Panc1 (cell line): ENCODE results near the gene JADE2. TPM values are rescaled to one million over a fixed set of nuclear protein-coding genes. Genes with fewer than 3 reads are reported as not detected.
A peak's percentile ranks its signal among the peaks of the same experiment; 100 is the strongest.

Experiments
- ATAC-seq: fragments of 200-7000 bp; cut with Tn5 transposase; 2 replicates; pipeline ENCODE4 v1.9.1; 2020; ENCODE audit warnings: mild to moderate bottlenecking, moderate library complexity
- BruUV-seq: library from RNA; stranded (reverse); fragments of 400-500 nt; replicated peaks from 2 replicates; lab custom pipeline; 2021; lab: Mats Ljungman, UMichigan
- CTCF ChIA-PET: fragments of 300-600 bp; sonication (Branson Sonifier 250); formaldehyde crosslinking; loops from one replicate; lab custom pipeline; 2022; ENCODE audit warnings: antibody characterized with exemption; lab: Charles Lee
- POLR2A ChIA-PET: fragments of 300-600 bp; sonication (Branson Sonifier 250); formaldehyde crosslinking; loops from one replicate; lab custom pipeline; 2022; ENCODE audit warnings: antibody characterized with exemption; lab: Charles Lee
- DNase-seq: peaks from one replicate; pipeline ENCODE4 v3.0.0-alpha.2; 2010; ENCODE audit warnings: low read depth, low spot score
- H3K27ac ChIP-seq: 2 replicates; pipeline ENCODE4 v1.5.1; 2011; ENCODE audit warnings: mild to moderate bottlenecking, low read length, inconsistent platforms
- H3K27me3 ChIP-seq: fragments of 200-500 bp; sonication (Bioruptor generic); 2 replicates; pipeline ENCODE4 v1.6.0; 2014; ENCODE audit warnings: low read length, inconsistent platforms; ENCODE audit not compliant: control insufficient read depth, insufficient read depth
- H3K36me3 ChIP-seq: fragments of 200-500 bp; sonication (Bioruptor generic); 2 replicates; pipeline ENCODE4 v1.5.1; 2014; ENCODE audit warnings: inconsistent platforms, mild to moderate bottlenecking, low read length, moderate library complexity; ENCODE audit not compliant: control insufficient read depth, insufficient read depth
- H3K4me1 ChIP-seq: 2 replicates; pipeline ENCODE4 v1.5.1; 2011; ENCODE audit warnings: inconsistent platforms, mild to moderate bottlenecking, low read length, moderate library complexity; ENCODE audit not compliant: control insufficient read depth, insufficient read depth
- H3K4me3 ChIP-seq, 2 experiments: 2 replicates each; pipeline ENCODE4 v1.5.1; 2011 to 2012; ENCODE audit warnings: low read depth in 2 of 2, low read length in 2 of 2, mild to moderate bottlenecking in 2 of 2, inconsistent platforms in 1 of 2, moderate library complexity in 1 of 2
- H3K9me3 ChIP-seq: fragments of 200-500 bp; sonication (Bioruptor generic); 2 replicates; pipeline ENCODE4 v1.5.1; 2014; ENCODE audit warnings: low read depth, mild to moderate bottlenecking, inconsistent platforms, low read length, moderate library complexity; ENCODE audit not compliant: control insufficient read depth, insufficient read depth
- POLR2AphosphoS5 ChIP-seq: IDR thresholded peaks from 2 replicates; pipeline ENCODE4 v1.6.1; 2012; ENCODE audit warnings: mild to moderate bottlenecking, low read depth, low read length, moderate library complexity
- SIN3A ChIP-seq: IDR thresholded peaks from 2 replicates; pipeline ENCODE4 v1.6.1; 2012; ENCODE audit warnings: low read depth, mild to moderate bottlenecking, low read length, moderate library complexity, borderline replicate concordance; ENCODE audit not compliant: insufficient read depth
- TCF7L2 ChIP-seq: IDR thresholded peaks from 2 replicates; pipeline ENCODE4 v1.6.1; 2011; ENCODE audit warnings: mild to moderate bottlenecking, low read depth, low read length, inconsistent platforms
- in situ Hi-C: cut with HindIII; loops from 2 replicates; pipeline ENCODE4 v1.10.0; 2016; ENCODE audit warnings: low sequenced_read_pairs, low pct_unique_long_range_greater_than_20kb
- intact Hi-C: fragments of 100-400 bp; cut with micrococcal nuclease; formaldehyde crosslinking; loops from one replicate; pipeline ENCODE4 v1.10.0; 2022; ENCODE audit not compliant: unreplicated experiment
- total RNA-seq: library from RNA; stranded (reverse); gene quantifications from one replicate; pipeline ENCODE4 v1.2.1, GENCODE V29; 2021; ENCODE audit not compliant: unreplicated experiment
- TF ChIP-seq, protein P1 (sequence below), 2 experiments: IDR thresholded peaks; 2 replicates each; pipeline ENCODE4 v1.6.1; 2011 to 2012; ENCODE audit warnings: low read depth in 2 of 2, control low read depth in 1 of 2, low read length in 1 of 2, mild to moderate bottlenecking in 1 of 2, moderate library complexity in 1 of 2; ENCODE audit not compliant: insufficient read depth in 1 of 2

The JADE2 gene
- total RNA-seq, 1 experiment from 2014 or later: 80.0 TPM

DNA sequence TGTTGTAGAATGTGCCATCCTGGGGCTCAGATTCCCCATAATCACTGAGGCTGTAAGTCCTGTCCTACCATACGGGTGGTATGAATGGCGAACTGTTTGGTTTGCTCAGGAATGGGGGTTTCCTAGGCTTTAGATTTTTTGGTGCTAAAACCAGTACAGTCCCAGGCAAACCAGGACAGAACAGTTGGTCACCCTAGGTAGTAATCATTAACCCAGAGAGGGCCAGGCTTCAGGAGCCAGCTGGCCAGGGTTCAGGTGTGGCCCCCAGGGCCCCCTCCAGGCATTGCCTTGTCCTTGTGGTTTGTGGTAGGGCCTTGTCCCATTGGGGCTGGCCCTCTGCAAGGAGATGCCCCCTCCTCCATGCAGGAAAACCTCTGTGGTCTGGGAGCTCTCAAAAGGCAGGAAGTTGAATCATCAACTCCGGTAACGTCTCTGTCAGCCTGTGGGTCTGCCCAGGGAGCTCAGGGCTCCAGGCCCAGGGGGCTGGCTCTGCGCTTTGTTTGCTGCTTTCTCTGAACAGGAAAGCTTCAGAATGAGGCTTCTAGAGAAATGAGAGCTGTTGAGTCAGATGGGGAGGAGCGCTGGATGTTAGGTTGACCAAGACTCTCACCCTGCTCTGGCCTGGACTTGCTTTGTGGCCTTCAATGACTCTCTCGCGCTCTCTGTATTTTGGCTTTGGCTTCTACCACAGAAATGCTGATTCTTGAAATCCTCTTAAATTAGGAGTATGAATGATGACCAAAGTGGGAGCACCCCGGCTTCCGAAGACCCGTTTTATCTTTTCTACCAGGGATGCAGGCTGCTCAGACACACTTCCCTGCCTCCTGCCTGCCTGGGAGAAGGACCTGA, 22.2 kb upstream of the JADE2 start:
- H3K27me3 ChIP-seq: no peaks in the 10 kb centered on the region
- no TSS peak for BruUV-seq
- in situ Hi-C loops (no loop called here), intact Hi-C loops (no loop called here)
- H3K4me3 ChIP-seq: no peak overlapping the region
- H3K9me3 ChIP-seq: no peaks in the 10 kb centered on the region
- DNase-seq: no peak
- H3K27ac ChIP-seq: peak overlapping the region; percentile 97
- ATAC-seq: peak; percentile 73
- POLR2A ChIA-PET: interaction anchor here (0.5 kb wide), 1 partner anchor 224 kb away, joined by 4 read pairs; no protein-coding TSS in a partner anchor
- H3K36me3 ChIP-seq: no peaks in the 10 kb centered on the region
- peaks cover 53% of the 10 kb centered on the region for H3K4me1 ChIP-seq
- CTCF ChIA-PET: interaction anchor here (1.0 kb wide), 1 partner anchor 24 kb away, joined by 4 read pairs; no protein-coding TSS in a partner anchor
- TF ChIP-seq POLR2AphosphoS5: peak; percentile 61
- TF ChIP-seq TCF7L2: no peak

DNA sequence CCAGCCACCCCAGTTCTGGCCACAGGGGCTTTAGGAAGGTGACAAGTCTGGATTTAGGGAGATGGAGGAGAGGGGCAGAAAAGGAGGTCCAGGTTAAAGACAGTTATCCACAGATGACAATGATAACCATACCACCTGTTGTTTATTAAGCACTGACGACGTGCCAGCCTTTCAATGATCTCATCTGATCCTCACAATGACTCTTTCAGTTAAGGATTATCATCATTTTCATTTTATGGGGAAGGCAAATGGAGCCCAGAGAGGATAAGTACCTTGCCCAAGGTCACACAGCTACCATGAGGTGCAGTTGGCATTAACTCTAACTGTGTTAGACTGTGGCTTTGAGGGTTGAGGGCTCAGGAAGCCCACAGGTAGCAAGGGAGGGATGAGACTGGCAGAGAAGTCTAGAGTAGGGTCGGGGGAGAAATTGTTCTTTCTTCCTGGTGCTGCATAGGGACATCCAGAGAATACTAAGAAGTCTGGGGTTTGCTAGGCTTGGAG, 21.5 kb upstream of the JADE2 start:
- H3K4me1 ChIP-seq: peaks cover 58% of the 10 kb centered on the region

DNA sequence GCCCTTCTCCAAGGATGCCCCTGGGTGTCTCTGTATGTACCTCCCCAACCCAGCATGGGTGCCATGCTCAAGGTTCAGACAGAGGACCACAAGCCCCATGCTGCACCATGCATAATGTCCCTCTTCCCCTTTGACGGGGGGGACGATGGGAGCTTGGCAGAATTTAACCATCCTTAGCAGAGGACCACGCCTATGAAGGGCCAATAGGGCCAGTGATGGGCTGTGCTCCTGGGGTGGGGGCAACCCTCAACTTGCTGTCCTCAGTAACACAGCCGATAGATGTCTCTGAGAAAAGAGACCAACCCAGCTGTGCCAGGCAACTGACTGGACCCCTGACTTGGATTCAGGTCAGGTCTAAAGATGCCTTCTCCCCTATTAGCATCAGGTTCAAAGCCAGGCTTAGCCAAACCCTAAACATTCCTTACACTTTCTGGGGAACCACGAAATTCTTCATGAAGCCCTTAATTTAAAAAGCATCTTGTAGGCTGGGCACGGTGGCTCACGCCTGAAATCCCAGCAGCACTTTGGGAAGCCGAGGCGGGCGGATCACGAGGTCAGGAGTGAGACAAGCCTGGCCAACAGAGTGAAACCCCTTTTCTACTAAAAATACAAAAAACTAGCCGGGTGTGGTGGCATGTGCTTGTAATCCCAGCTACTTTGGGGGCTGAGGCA, 20.7 kb upstream of the JADE2 start:
- Histone ChIP-seq H3K4me3 (no peak overlapping the region), H3K9me3 (no peaks in the 10 kb centered on the region), H3K27ac (peak overlapping the region; percentile 97), H3K27me3 (no peaks in the 10 kb centered on the region), H3K36me3 (no peaks in the 10 kb centered on the region), H3K4me1 (peaks cover 66% of the 10 kb centered on the region)
- ATAC-seq (no peak), DNase-seq (no peak)
- no TSS peak for BruUV-seq
- in situ Hi-C loops: no loop called here
- intact Hi-C loops: no loop called here
- POLR2A ChIA-PET: no interaction called here
- TF ChIP-seq, protein P1, sequence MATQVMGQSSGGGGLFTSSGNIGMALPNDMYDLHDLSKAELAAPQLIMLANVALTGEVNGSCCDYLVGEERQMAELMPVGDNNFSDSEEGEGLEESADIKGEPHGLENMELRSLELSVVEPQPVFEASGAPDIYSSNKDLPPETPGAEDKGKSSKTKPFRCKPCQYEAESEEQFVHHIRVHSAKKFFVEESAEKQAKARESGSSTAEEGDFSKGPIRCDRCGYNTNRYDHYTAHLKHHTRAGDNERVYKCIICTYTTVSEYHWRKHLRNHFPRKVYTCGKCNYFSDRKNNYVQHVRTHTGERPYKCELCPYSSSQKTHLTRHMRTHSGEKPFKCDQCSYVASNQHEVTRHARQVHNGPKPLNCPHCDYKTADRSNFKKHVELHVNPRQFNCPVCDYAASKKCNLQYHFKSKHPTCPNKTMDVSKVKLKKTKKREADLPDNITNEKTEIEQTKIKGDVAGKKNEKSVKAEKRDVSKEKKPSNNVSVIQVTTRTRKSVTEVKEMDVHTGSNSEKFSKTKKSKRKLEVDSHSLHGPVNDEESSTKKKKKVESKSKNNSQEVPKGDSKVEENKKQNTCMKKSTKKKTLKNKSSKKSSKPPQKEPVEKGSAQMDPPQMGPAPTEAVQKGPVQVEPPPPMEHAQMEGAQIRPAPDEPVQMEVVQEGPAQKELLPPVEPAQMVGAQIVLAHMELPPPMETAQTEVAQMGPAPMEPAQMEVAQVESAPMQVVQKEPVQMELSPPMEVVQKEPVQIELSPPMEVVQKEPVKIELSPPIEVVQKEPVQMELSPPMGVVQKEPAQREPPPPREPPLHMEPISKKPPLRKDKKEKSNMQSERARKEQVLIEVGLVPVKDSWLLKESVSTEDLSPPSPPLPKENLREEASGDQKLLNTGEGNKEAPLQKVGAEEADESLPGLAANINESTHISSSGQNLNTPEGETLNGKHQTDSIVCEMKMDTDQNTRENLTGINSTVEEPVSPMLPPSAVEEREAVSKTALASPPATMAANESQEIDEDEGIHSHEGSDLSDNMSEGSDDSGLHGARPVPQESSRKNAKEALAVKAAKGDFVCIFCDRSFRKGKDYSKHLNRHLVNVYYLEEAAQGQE (IDR thresholded peaks at IDR 0.05; ENCODE audit: insufficient read depth in 1 of 2, low read depth in 2 of 2, low read length in 1 of 2): no peak
- CTCF ChIA-PET: no interaction called here

More for the DNA sequence above, 21.5 kb upstream of the JADE2 start:
- TF ChIP-seq SIN3A: no peak
- no peak for TF ChIP-seq POLR2AphosphoS5
- H3K4me3 ChIP-seq: no peak overlapping the region
- ChIA-PET CTCF (interaction anchor here (1.0 kb wide), 1 partner anchor 23 kb away, joined by 4 read pairs; no protein-coding TSS in a partner anchor), POLR2A (interaction anchor here (0.5 kb wide), 1 partner anchor 224 kb away, joined by 4 read pairs; no protein-coding TSS in a partner anchor)
- intact Hi-C loops (no loop called here), in situ Hi-C loops (no loop called here)
- ATAC-seq (no peak), DNase-seq (no peak)
- no peaks in the 10 kb centered on the region for H3K36me3 ChIP-seq
- H3K9me3 ChIP-seq: no peaks in the 10 kb centered on the region
- no TSS peak for BruUV-seq
- H3K27me3 ChIP-seq: no peaks in the 10 kb centered on the region
- peak overlapping the region; percentile 97 for H3K27ac ChIP-seq
